Sciatic nerve (tissue), 2 donors: ENCODE results near the gene TTC21A. TPM values are rescaled to one million over a fixed set of nuclear protein-coding genes. Genes with fewer than 3 reads are reported as not detected.

Experiments
- ATAC-seq: fragments of 200-7000 bp; cut with Tn5 transposase; one replicate; pipeline ENCODE4 v1.9.1; 2020; ENCODE audit warnings: mild to moderate bottlenecking, moderate library complexity
- DNase-seq: peaks from one replicate; pipeline ENCODE4 v3.0.0-alpha.2; 2020; ENCODE audit warnings: low spot score
- intact Hi-C: fragments of 100-400 bp; cut with DNase I; formaldehyde crosslinking; loops from one replicate; pipeline ENCODE4 v1.14.2; 2022
- microRNA-seq: library from miRNA; unstranded; fragments of <30 nt; microRNA quantifications from one replicate; pipeline ENCODE4 v1.2.0, GENCODE V29; 2020
- total RNA-seq: library from RNA; stranded (reverse); fragmentation: NEBNext Ultra II Directional; extraction: Animal tissue kit (Norgen Biotek cat#: 25700); gene quantifications from one replicate; pipeline ENCODE4 v1.2.1, GENCODE V29; 2021
- donor health status: DM: no; HTN: no; CAD: no.
- donor health status: DM: no; HTN: no; CAD: no.

Gene TTC21A
- total RNA-seq, 1 donor from 2014 or later: 13.4 TPM

DNA sequence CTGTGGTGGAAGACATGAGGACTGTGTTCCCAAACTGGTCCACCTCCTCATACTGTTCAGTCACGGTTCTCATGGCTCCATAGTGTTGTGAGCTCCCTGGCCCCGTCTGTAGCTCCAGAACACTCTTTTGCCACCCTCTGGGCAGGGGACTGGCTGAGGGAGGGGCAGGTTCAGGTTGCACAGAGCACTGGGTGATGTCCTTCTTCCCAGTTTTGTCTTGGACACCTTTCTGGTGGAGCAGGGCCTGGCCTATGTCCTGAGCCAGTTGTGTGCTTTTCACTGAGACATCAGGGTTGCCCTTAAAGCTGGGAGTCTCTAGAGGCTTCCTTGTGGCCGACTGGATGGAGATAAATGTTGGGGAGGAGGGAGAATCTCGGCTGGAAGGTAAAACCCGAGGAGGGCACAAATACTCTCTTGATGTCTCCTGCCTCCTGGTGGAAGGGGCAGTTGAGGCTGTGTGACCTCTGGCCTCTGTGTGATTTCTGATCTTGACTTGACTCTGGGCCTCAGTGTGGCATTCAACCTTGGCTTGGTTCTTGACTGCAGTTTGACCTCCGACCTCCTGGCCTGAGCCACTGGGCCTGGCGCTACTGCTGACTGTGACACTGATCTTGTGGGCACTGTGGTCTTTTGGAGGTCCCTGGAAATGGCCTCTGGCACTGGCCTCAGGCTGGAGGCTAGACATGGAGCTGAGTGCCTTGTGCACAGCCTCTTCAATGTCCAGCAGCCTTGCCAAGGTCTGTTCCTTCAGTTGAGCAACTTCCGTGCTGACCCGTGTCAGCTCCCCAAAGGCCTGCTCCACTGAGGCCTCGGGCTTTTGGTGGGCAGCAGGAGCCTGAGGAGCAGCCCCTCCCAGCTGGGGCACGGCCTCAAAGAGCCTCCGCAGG, 76.8 kb downstream of the TTC21A start:
- ATAC-seq: no peak
- DNase-seq: no peak
- intact Hi-C loops: no loop called here

DNA sequence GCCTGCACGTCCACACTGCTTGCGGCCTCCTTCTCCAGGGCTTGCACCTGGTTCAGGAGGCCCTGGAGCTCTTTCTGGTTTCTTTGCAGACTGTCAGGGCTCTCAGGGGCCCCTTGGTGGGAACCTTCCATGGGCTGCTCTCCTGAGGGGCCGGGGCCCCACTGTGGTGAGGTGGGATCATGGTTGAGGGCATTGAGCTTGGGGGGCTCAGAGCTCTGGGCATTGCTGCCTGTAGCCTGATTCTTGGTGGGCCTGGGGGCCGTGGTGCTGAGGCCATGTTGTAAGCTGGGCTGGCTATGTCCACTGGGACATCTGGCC, 77.4 kb downstream of the TTC21A start:
- ATAC-seq (no peak), DNase-seq (no peak)
- intact Hi-C loops: loop anchor here (5.0 kb wide), 1 partner anchor 107 kb away; no protein-coding TSS in a partner anchor

DNA sequence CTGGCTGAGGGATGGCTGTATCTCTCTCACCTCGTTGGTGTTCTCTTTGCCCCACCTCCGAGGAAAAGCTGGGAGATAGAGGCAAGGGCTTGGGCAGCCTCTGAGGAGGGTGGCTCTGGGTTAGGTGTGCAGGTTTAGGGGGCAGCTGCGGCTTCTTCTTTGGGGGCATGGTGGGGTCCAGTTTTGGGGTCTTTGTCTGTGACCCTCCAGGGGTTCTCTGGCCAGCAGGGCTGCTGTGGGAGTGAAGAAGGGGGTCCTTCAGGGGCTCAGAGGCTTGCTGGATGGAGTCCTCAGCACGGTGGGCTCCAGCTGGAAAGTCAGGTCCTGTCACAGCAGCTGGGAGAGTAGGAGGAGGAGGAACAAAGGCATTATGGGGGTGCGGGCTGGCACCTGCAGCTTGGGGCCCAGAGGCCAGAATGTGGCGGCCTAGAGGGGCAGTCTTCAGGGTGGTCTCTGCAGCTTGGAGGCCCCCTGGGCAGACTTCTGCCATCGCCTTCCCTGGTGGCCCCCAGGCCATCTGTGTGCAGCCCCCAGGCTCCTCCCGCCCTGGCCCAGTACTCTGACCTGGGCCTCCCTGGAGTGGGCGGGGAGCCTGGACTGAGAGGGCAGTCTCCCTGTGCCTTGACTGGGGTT, 78.0 kb downstream of the TTC21A start:
- ATAC-seq: no peak
- DNase-seq: no peak
- intact Hi-C loops: loop anchor here (5.0 kb wide), 1 partner anchor 107 kb away; no protein-coding TSS in a partner anchor

DNA sequence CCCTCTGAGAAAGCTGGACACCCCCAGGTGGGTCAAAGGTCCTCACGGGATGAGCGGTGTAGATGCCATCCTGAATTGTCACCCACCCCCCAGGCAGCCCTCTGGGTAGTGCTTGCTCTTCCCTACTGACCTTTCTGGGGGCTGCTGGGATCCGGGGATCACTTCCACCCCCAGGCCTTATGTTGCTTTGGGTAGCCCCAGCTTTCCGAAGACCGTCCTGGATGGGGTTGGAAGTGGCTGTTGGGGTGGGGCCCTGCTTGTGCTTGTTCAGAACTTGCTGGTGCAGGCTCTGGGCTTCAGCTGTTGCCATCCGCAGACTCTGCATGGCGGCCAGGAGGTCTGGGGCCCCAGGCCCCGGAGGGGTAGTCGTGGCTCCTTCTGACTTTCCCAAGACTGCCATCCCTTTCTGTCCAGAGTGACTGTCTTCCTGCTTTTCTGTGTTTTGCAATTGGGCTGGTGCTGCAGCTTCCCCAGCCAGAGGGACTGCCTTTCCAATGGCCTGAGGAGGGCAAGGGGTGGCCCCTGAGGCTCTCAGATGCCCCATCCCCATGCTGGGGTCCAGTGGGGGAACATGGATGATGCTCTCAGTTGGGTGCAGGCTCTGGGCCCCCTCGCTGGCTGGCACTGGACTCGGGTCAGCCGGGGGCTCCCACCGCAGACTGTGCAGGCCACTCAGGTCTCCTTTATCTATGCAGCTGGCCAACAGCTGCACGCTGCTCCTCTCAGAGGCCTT, 78.6 kb downstream of the TTC21A start:
- intact Hi-C loops: loop anchor here (5.0 kb wide), 1 partner anchor 106 kb away; no protein-coding TSS in a partner anchor
- DNase-seq: no peak
- no peak for ATAC-seq

DNA sequence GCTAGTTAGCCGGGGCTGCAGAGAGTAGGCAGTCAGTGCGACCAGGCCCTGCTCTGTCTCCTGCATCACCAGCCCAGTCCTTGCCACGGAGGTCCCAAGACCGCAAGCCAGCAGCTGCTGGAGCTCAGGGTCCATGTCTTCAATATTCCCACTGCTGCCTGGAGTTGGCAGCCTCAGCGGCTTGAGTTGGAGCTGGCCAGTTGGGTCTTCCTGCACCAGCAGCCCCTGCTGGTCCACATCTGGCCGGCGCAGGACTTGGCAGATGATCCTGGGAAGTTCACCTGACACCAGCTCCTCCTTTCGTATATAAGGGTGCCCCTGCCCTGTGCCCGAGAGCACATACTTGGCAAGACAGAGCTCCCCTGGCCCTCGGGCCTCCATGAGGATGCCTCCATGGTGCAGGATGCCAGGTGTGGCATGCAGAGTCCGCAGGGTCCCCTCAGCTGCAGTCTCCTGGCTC, 79.2 kb downstream of the TTC21A start:
- intact Hi-C loops: loop anchor here (5.0 kb wide), 1 partner anchor 106 kb away; no protein-coding TSS in a partner anchor
- ATAC-seq: no peak

DNA sequence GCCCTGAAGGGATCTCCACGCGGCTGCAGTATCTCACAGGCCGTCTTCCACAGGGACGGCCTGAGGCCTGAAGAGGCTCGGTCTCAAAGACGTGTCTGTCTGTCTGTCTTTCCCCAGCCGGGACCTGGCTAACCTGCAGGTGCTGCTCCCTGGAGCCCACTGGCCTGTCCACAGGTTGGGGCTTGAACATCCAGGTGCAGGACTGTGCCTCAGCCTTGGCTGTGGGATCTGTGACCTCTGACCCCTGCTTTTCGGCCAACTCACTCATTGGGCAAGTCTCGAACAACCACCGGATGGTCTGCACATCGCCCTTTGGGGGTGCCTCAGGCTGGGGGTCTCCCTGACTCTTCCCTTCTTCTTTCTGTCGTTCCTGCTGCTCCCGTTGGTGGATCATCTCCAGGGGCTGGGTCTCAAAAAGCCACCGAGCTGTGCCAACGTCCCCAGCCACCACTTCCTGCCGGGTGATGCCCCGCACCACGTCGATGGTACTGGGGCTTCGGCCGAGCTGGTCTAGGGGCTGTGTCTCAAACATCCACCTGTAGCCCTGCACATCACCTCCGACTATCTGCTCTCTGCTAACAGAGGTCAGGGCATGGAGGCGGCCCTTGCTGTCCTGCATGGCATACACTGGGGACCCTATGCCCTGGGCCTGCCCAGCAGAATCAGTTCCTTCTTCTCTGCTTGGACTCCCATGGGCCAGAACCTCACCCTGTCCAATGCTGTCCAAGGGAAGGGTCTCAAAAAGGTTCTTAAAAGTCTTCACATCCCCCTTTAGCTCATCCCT, 80.1 kb downstream of the TTC21A start:
- intact Hi-C loops: loop anchor here (5.0 kb wide), 1 partner anchor 105 kb away; no protein-coding TSS in a partner anchor
- DNase-seq (no peak), ATAC-seq (no peak)

More for the DNA sequence above, 79.2 kb downstream of the TTC21A start:
- no peak for DNase-seq

Small RNAs within 50 kb of the gene (microRNA-seq; reads per million reads assigned to microRNA genes)
- gene MIR6822: not detected

Other genes starting within 250 kb of the TTC21A start
- 0.71 TPM for gene SCN11A, start 55.7 kb upstream of the TTC21A start, total RNA-seq
- gene WDR48, start 55.7 kb upstream of the TTC21A start, total RNA-seq: 49.1 TPM
- 55.8 TPM for gene GORASP1, start 53 bp upstream of the TTC21A start, total RNA-seq
- 51.7 TPM for gene CSRNP1, start 45.9 kb downstream of the TTC21A start, total RNA-seq
- gene XIRP1, start 84.9 kb downstream of the TTC21A start, total RNA-seq: 0.04 TPM
- gene CX3CR1, start 172.4 kb downstream of the TTC21A start, total RNA-seq: 18.5 TPM
- gene CCR8, start 222.0 kb downstream of the TTC21A start, total RNA-seq: not detected